Calu3 (cell line): ENCODE data around the gene TCFL5. TPM values are rescaled to one million over a fixed set of nuclear protein-coding genes. Genes with fewer than 3 reads are reported as not detected.
A peak's percentile ranks its signal among the peaks of the same experiment; 100 is the strongest.

Experiments
- BruUV-seq: library from RNA; stranded (reverse); fragments of 400-500 nt; replicated peaks from 2 replicates; lab custom pipeline; 2021; lab: Mats Ljungman, UMichigan
- CTCF ChIA-PET: fragments of 300-600 bp; sonication (Branson Sonifier 250); formaldehyde crosslinking; loops from one replicate; lab custom pipeline; 2022; ENCODE audit warnings: antibody characterized with exemption; lab: Charles Lee
- DNase-seq: peaks from one replicate; pipeline ENCODE4 v3.0.0; 2022
- H3K27ac Mint-ChIP-seq: one replicate; pipeline ENCODE4 v1.8.0; 2022; ENCODE audit warnings: mixed read lengths; ENCODE audit not compliant: unreplicated experiment
- H3K27me3 Mint-ChIP-seq: one replicate; pipeline ENCODE4 v1.8.0; 2022; ENCODE audit warnings: mixed read lengths; ENCODE audit not compliant: unreplicated experiment
- H3K36me3 Mint-ChIP-seq: one replicate; pipeline ENCODE4 v1.8.0; 2022; ENCODE audit warnings: mild to moderate bottlenecking, moderate library complexity, mixed read lengths; ENCODE audit not compliant: insufficient read depth, unreplicated experiment
- H3K4me1 Mint-ChIP-seq: one replicate; pipeline ENCODE4 v1.8.0; 2022; ENCODE audit warnings: mild to moderate bottlenecking, low read depth, mixed read lengths; ENCODE audit not compliant: unreplicated experiment
- H3K4me3 Mint-ChIP-seq: one replicate; pipeline ENCODE4 v1.8.0; 2022; ENCODE audit warnings: mild to moderate bottlenecking, low read depth, moderate library complexity, mixed read lengths; ENCODE audit not compliant: unreplicated experiment
- H3K9me3 Mint-ChIP-seq: one replicate; pipeline ENCODE4 v1.8.0; 2022; ENCODE audit warnings: low read depth, mixed read lengths; ENCODE audit not compliant: unreplicated experiment
- CTCF ChIP-seq: fragments of 200-600 bp; IDR thresholded peaks from one replicate; pipeline ENCODE4 v1.8.0; 2022; ENCODE audit warnings: antibody characterized with exemption; ENCODE audit not compliant: unreplicated experiment
- intact Hi-C: fragments of 100-400 bp; cut with micrococcal nuclease; formaldehyde crosslinking; loops from one replicate; pipeline ENCODE4 v1.10.0; 2022; ENCODE audit not compliant: unreplicated experiment
- total RNA-seq: library from RNA; stranded (reverse); gene quantifications from 2 replicates; pipeline ENCODE4 v1.2.3, GENCODE V29; 2022

Gene TCFL5
- total RNA-seq, 1 experiment from 2014 or later: 22.3 TPM

GRCh38 chr20:62831361-62831788, 30.2 kb downstream of the TCFL5 start:
- CTCF ChIA-PET: interaction anchor here (0.9 to 1.5 kb wide), 4 partner anchors 9 to 43 kb away, joined by 3 to 6 read pairs (median 3); partner anchors contain the start of gene TCFL5
- Mint-ChIP-seq H3K27ac (no peak overlapping the region), H3K9me3 (no peaks in the 10 kb centered on the region), H3K27me3 (peaks cover 19% of the 10 kb centered on the region), H3K4me3 (peak overlapping the region; percentile 55), H3K36me3 (peaks cover 8% of the 10 kb centered on the region), H3K4me1 (peaks cover 22% of the 10 kb centered on the region)
- DNase-seq: peak; percentile 81
- BruUV-seq: no TSS peak
- no peak for TF ChIP-seq CTCF
- intact Hi-C loops: no loop called here

GRCh38 chr20:62830821-62831220, 30.8 kb downstream of the TCFL5 start:
- Mint-ChIP-seq H3K27me3 (peaks cover 13% of the 10 kb centered on the region), H3K9me3 (no peaks in the 10 kb centered on the region), H3K4me1 (peaks cover 22% of the 10 kb centered on the region), H3K27ac (no peak overlapping the region), H3K36me3 (peaks cover 8% of the 10 kb centered on the region), H3K4me3 (peak overlapping the region; percentile 55)
- no TSS peak for BruUV-seq
- CTCF ChIA-PET: interaction anchor here (0.9 to 1.5 kb wide), 3 partner anchors 8 to 31 kb away, joined by 3 to 6 read pairs (median 3); partner anchors contain the start of gene TCFL5
- DNase-seq: no peak
- intact Hi-C loops: no loop called here
- no peak for TF ChIP-seq CTCF

- Mint-ChIP-seq H3K27me3 (peaks cover 8% of the 10 kb centered on the region), H3K4me3 (no peak overlapping the region), H3K36me3 (peaks cover 9% of the 10 kb centered on the region), H3K27ac (no peak overlapping the region), H3K4me1 (peaks cover 22% of the 10 kb centered on the region), H3K9me3 (no peaks in the 10 kb centered on the region)
- no TSS peak for BruUV-seq
- CTCF ChIA-PET: interaction anchor here (1.5 kb wide), 1 partner anchor 32 kb away, joined by 6 read pairs; the partner anchor contains the start of gene TCFL5
- intact Hi-C loops: no loop called here
- no peak for TF ChIP-seq CTCF
- no peak for DNase-seq
Measured at GRCh38 chr20:62830251-62830650, 31.4 kb downstream of the TCFL5 start.

GRCh38 chr20:62829231-62830230, 32.1 kb downstream of the TCFL5 start:
- BruUV-seq: no TSS peak
- Mint-ChIP-seq H3K4me1 (peaks cover 22% of the 10 kb centered on the region), H3K9me3 (no peaks in the 10 kb centered on the region), H3K4me3 (no peak overlapping the region), H3K27ac (no peak overlapping the region), H3K27me3 (peaks cover under 1% of the 10 kb centered on the region), H3K36me3 (peaks cover 16% of the 10 kb centered on the region)
- CTCF ChIA-PET: interaction anchor here (1.5 kb wide), 1 partner anchor 32 kb away, joined by 6 read pairs; the partner anchor contains the start of gene TCFL5
- no peak for TF ChIP-seq CTCF
- no peak for DNase-seq
- intact Hi-C loops: no loop called here
